Breast epithelium (tissue), 3 donors: ENCODE measurements around the gene NFASC.

ENCODE experiments used
- CTCF ChIP-seq, 3 donors: fragments of 450-650 bp; IDR thresholded peaks; one replicate each; pipeline ENCODE4 v1.5.1; 2016 to 2017; ENCODE audit warnings: antibody characterized with exemption in 3 of 3, mild to moderate bottlenecking in 3 of 3, moderate library complexity in 3 of 3
- POLR2A ChIP-seq: fragments of 450-650 bp; IDR thresholded peaks from one replicate; pipeline ENCODE4 v1.6.1; 2016; ENCODE audit warnings: antibody characterized with exemption, mild to moderate bottlenecking, moderate library complexity

GRCh38 chr1:205038132-205038786 is 167.6 kb downstream of the NFASC start:
- TF ChIP-seq CTCF (IDR thresholded peaks at IDR 0.05) = no peak
- no peak for TF ChIP-seq POLR2A
